HG03064 (cell line): ENCODE measurements around the gene DNASE1.

Experiments
- ATAC-seq: cut with Tn5 transposase; IDR thresholded peaks from one replicate; pipeline ENCODE4 v1.9.1; 2021; ENCODE audit warnings: low read depth; ENCODE audit not compliant: unreplicated experiment

The DNASE1 gene

GRCh38 chr16:3661922-3662321, 7.4 kb downstream of the DNASE1 start:
- no peak for ATAC-seq

GRCh38 chr16:3662601-3663000, 8.1 kb downstream of the DNASE1 start:
- no peak for ATAC-seq

- ATAC-seq, result no peak
Measured at GRCh38 chr16:3664187-3664896, 9.9 kb downstream of the DNASE1 start.

GRCh38 chr16:3665508-3665907, 11.0 kb downstream of the DNASE1 start:
- no peak for ATAC-seq

- ATAC-seq, result no peak
Measured at GRCh38 chr16:3668626-3669025, 14.1 kb downstream of the DNASE1 start.

GRCh38 chr16:3669082-3669481, 14.6 kb downstream of the DNASE1 start:
- ATAC-seq, result no peak

GRCh38 chr16:3670711-3671110, 16.2 kb downstream of the DNASE1 start:
- ATAC-seq, result no peak

- no peak for ATAC-seq
Measured at GRCh38 chr16:3671424-3671823, 16.9 kb downstream of the DNASE1 start.

GRCh38 chr16:3672571-3673041, 18.1 kb downstream of the DNASE1 start:
- no peak for ATAC-seq

GRCh38 chr16:3673201-3673600, 18.7 kb downstream of the DNASE1 start:
- ATAC-seq, result no peak

- ATAC-seq, result no peak
Measured at GRCh38 chr16:3673676-3674377, 19.3 kb downstream of the DNASE1 start.

GRCh38 chr16:3674513-3675295, 20.2 kb downstream of the DNASE1 start:
- ATAC-seq, result no peak

GRCh38 chr16:3675601-3676130, 21.2 kb downstream of the DNASE1 start:
- no peak for ATAC-seq

GRCh38 chr16:3677994-3678393, 23.5 kb downstream of the DNASE1 start:
- no peak for ATAC-seq

- no peak for ATAC-seq
Measured at GRCh38 chr16:3681206-3681605, 26.7 kb downstream of the DNASE1 start.

GRCh38 chr16:3687021-3687420, 32.5 kb downstream of the DNASE1 start:
- ATAC-seq, result no peak

GRCh38 chr16:3687792-3688191, 33.3 kb downstream of the DNASE1 start:
- no peak for ATAC-seq

- no peak for ATAC-seq
Measured at GRCh38 chr16:3689731-3690130, 35.2 kb downstream of the DNASE1 start.

GRCh38 chr16:3690470-3690928, 36.0 kb downstream of the DNASE1 start:
- no peak for ATAC-seq

GRCh38 chr16:3690980-3691720, 36.7 kb downstream of the DNASE1 start:
- no peak for ATAC-seq
